Measurements from ENCODE around the gene KCNK7.

DNA sequence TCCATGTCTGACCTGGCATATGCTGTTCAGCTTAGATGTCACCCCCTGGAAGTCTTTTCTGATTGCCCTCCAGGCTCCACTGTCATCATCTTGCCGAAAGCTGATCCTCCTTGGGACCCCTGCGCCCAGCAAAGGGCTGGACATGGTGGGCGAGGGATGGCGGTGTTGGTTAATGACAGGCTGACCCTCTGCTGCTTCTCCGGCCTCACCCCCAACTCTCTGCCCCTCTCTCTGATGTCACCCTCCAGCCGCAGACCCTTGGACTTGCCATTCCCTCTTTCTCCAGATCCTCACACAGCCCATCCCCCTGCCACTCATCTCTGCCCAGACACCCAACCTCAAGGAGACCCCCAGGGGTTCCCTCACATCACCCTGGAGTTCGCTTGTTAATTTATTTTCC is 17.5 kb downstream of the KCNK7 start:
- TF ChIP-seq CTCF (IDR thresholded peaks at IDR 0.05) (no peak), POLR2A (IDR thresholded peaks at IDR 0.05) (no peak), POLR2AphosphoS5 (IDR thresholded peaks at IDR 0.05) (no peak), EP300 (IDR thresholded peaks at IDR 0.05) (no peak)
